SK-N-SH treated with all-trans-retinoic acid at 6 μM for 48 hours (cell line): ENCODE data around the gene CRKL.

Source experiments
- OSR1 ChIP-seq: fragments of 250-450 bp; sonication (Bioruptor Pico); IDR thresholded peaks from 2 replicates; pipeline ENCODE4 v1.8.0; 2022; ENCODE audit warnings: moderate library complexity, mild to moderate bottlenecking, inconsistent platforms
- PATZ1 ChIP-seq: fragments of 250-450 bp; sonication (Bioruptor Pico); IDR thresholded peaks from 2 replicates; pipeline ENCODE4 v1.8.0; 2020; ENCODE audit warnings: mild to moderate bottlenecking, moderate library complexity, borderline replicate concordance
- RARB ChIP-seq: fragments of 250-450 bp; sonication (Bioruptor Pico); IDR thresholded peaks from 2 replicates; pipeline ENCODE4 v1.8.0; 2021; ENCODE audit warnings: mild to moderate bottlenecking, moderate library complexity
- ZFP3 ChIP-seq: fragments of 250-450 bp; sonication (Bioruptor Pico); IDR thresholded peaks from 2 replicates; pipeline ENCODE4 v1.5.0; 2020; ENCODE audit warnings: mild to moderate bottlenecking, moderate library complexity
- ZFP30 ChIP-seq: fragments of 450-650 bp; formaldehyde crosslinking; IDR thresholded peaks from 2 replicates; pipeline ENCODE4 v1.5.0; 2022; ENCODE audit warnings: mild to moderate bottlenecking, moderate library complexity
- ZNF565 ChIP-seq: fragments of 450-650 bp; formaldehyde crosslinking; conservative IDR thresholded peaks from 2 replicates; pipeline ENCODE4 v1.5.0; 2020; ENCODE audit warnings: low read depth, mild to moderate bottlenecking, moderate library complexity
- ZNF70 ChIP-seq: fragments of 450-650 bp; formaldehyde crosslinking; IDR thresholded peaks from 2 replicates; pipeline ENCODE4 v1.5.0; 2020; ENCODE audit warnings: mild to moderate bottlenecking, moderate library complexity

DNA sequence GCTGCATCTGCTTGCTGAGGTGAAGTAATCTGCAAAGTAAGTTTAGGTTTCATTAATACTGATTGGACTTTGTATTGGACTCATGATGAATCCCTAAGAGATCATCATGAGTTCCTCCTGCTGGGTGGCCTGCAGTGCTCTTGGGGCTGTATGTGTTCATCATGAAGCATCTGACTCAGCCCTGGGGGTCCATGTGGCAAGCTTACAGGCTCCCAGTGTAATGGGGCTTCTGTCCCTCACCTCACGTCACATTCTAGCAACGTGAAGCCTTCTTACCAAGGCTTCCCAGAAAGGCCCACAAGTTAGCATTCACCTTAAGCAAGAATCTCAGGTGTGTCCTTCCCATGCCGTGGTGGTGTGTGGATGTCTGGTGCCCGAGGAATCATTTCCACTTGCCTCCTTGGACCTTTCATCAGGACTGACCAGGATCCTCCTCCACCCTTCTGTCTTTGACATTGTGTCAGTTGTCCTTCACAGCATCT, 23.7 kb downstream of the CRKL start:
- TF ChIP-seq ZNF70 (no peak), ZFP3 (CRISPR knock-in tag) (no peak), ZNF565 (CRISPR knock-in tag) (no peak), PATZ1 (CRISPR knock-in tag) (no peak), RARB (no peak), OSR1 (no peak), ZFP30 (no peak)
